GM20431 (cell line): ENCODE measurements around the gene SSUH2.

Source experiments
- in situ Hi-C: fragments of 300-500 bp; cut with MseI, MboI; formaldehyde crosslinking; loops from one replicate; pipeline ENCODE4 v1.15.0; 2020; ENCODE audit warnings: low sequenced_read_pairs; ENCODE audit not compliant: unreplicated experiment

Gene SSUH2

GRCh38 chr3:8622873-8623691 is 21.5 kb downstream of the SSUH2 start:
- in situ Hi-C loops: loop anchor here (10.0 kb wide), 1 partner anchor 178 kb away; no protein-coding TSS in a partner anchor

DNA sequence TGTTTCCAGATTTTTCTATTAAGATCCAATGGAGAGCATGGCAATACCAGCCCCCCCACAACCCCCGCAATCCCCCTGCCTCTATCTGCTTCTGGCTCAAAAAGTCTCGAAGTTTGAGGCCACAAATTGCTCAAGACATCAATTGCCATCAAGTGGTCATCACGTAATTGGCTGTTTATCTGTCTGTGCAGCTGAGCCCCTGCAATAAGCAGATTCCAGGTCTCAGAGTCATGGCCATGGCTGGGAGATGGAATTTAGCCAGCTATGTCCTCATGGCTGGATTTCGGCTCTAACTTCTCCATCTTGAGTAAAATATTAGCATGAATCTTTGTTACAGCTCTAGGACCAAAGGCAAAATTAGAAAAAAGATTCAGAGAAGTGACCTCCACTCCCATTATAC is 22.7 kb downstream of the SSUH2 start:
- in situ Hi-C loops: loop anchor here (10.0 kb wide), 1 partner anchor 177 kb away; no protein-coding TSS in a partner anchor

GRCh38 chr3:8621141-8621540 is 23.5 kb downstream of the SSUH2 start:
- in situ Hi-C loops: loop anchor here (10.0 kb wide), 1 partner anchor 176 kb away; no protein-coding TSS in a partner anchor

- in situ Hi-C loops: no loop called here
These were observed 25.1 kb downstream of the SSUH2 start for GRCh38 chr3:8619548-8619947.

GRCh38 chr3:8618950-8619349 is 25.6 kb downstream of the SSUH2 start:
- in situ Hi-C loops: no loop called here

DNA sequence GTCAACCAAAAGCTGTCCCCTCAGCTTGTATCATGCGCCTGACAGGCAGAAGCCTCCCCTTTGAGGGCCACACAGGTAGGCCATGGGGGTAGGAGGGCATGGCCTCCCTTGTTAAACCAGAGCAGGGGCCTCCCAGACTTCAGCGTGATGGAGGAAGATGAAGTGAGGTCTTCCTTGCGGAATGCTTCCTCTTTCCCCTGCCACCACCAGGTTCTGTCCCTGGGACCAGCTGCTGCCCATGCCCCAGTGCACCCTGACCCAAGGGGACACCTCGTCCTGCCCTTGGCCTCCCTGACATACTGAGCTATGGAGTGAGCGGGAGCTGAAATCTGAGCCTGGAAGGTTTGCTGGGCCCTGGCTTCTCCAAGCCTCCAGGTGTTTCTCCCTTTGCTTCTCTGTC is 26.7 kb downstream of the SSUH2 start:
- in situ Hi-C loops: no loop called here

- in situ Hi-C loops: no loop called here
These were observed 33.6 kb downstream of the SSUH2 start for GRCh38 chr3:8610951-8611350.

DNA sequence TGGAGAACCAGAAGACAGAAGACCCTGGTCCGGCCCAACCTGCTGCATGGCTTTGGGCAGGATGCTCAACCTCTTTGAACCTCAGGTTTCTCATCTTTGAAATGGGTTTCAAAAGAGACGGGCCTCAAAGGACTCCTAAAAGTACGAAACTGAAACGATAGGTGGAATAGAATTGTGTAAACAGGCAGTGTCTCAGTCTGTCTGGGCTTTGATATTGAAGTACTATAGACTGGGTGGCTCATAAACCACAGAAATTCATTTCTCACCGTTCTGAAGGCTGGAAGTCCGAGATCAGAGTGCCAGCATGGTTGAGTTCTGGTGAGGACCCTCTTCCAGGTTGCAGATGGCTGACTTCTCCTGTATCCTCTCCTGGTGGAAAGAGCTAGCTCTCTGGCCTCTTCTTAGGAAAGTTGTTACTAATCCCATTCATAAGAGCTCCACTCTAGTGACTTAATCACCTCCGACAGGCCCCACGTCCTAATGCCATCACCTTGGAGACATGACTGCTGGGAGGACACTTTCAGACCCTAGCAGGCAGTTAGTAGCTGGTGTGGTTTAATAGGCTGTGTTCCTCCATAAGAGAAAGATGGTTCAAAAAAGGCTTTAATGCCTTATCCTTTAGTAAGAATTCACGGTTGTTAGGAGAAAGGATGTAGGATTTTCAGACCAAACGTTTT is 35.7 kb downstream of the SSUH2 start:
- in situ Hi-C loops: no loop called here

DNA sequence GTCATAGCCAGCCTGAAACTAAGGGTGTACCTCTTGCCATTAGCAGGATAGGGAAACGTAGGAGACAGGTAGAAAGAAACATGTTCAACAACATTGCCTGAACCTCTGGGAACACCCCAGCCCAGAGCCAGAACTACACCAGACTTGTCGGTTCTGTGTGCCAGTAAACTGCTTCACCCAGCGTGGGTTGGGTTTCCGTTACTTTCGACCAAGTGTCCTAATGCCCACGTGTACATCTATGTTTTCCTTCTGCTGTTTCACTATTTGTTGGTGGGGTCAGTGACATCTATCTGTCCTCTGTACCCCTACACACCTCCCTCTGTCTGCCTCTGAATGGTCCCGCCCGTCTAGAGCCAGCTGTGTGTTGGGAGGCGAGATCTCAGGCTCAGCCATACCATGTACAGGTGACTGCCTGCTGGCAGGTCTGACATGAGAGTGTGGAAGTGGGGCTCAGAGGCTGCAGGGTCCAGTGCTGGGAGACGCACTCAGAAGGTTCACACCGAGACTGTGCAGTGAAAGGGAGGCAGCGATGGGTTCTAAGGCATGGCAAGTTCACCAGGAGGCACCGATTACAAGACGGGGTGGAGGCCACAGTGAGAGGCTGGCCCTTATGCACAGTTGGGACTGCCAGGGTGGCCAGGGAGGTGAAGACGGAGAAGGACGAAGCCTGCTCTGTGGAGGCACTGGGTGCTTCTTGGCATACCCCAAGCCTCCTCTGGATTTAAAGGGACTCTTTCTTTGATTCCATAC is 36.4 kb downstream of the SSUH2 start:
- in situ Hi-C loops: no loop called here

DNA sequence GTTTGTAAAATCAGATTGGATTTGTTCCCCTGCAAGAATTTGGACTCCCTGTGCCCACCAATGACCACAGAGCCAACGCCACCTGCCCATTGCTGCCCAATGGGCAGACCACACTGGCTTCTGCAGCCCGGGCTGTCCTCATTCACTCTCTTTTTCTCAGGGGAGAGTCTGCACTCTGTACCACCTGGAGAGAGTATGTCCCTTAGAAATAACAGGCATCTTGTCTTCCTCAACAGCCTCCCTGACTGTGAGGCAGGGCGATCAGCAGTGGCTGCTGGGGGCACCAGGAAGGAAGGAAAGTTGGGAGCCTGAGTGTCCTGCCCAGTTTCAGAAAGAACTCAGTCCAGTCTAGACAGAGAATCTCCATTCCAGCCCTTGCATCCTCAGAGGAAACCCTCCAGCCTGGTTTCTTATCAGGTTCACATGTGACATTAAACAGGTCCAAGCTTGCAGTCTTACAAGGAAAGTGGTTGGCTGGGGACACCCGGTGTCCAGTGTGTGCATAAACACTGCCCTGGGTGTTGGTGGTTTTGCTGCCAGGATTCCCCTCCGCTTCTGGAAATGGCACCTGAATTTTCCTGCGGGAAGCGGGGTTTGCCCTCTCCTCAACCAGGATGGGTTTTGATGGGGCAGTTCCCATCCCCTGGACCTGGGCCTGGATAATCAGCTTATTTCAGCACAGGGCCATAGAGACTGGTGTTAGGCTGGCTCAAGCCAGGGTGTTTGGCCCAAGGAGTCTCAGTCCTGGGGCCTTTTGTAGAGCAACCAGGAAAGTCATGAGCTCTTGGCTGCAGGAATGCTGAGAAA is 37.2 kb downstream of the SSUH2 start:
- in situ Hi-C loops: no loop called here

DNA sequence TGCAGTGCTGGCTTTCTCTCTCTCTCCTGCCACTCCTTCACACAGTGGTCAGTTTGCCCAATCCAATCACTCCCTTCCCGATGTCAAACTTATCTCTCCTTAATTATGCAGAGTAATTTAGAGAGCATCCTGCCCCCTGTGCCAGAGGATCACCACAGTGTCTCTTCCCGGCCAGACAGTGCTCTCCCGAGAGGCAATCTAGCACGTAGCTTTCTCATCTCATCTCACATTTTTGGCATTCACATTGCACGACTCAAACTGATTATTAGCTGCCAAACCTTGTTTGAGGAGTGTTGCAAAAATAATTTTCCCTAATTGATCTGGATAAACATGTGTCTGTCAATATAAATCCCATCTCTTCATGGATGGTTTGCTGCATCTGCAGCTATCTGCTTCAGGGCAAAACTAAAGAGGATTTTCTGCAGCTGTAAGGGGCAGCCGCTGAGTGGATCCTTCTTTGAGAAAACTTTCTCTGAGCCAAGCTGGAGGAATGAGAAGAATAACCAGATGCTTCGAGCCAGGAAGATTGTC is 37.8 kb downstream of the SSUH2 start:
- in situ Hi-C loops: no loop called here

DNA sequence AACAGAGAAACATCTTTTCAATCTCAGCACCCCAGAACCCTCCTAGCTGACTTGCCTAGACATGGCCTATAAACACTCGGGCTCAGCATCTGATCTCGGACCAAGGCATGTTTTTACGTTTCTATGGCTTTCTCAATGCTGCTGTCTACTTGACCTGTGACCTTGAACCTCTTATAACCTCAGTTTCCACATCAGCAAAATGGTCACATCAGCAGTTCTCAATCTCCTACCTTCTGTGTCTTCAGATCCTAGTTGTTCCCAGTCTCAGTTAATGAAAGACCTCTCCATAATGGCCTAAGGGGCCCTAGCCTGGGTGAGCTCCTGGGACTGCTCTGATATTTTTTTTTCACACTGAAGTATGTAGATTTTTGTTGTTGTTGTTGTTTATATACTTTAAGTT is 39.6 kb downstream of the SSUH2 start:
- in situ Hi-C loops: no loop called here

GRCh38 chr3:8604006-8604405 is 40.6 kb downstream of the SSUH2 start:
- in situ Hi-C loops: no loop called here

DNA sequence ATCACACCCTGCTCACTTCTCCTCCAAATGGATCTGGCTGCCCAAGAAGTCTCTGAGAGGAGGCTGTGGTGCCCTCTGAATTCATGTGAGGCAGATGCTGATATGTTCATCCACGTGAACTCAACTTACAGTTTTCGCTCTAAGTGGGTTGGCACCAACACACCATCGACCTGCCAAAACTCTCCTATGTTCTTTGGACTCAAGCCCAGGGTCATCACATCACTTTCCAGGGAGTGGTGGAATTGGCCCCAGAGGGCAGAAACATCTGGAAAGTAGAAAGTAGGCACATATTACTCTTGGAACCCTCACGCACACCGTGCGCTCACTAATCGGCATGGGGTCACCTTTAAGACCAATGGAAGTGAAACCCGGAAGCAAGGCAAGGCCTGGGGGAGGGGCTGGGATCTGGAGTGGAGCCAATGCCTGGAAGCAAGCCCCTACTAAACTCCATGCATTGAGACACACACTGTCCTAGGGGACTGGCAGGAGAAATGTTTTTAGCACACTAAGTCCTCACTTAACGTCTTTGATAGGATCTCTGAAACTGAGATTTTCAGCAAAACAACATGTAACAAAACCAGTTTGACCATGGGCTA is 41.4 kb downstream of the SSUH2 start:
- in situ Hi-C loops: no loop called here

DNA sequence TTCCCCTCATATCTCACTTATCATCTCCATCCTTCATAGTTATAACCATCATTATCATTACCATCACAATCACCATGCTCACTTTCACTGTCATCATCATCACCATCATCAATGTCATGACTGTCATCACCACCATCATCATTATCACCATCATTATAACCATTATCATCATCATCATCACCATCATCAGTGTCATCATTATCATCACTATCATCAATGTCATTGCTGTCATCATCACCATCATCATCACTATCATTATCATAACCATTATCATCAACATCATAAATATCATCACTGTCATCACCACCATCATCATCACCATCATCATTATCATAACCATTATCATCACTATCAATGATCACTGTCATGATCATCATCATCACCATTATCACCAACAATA is 44.1 kb downstream of the SSUH2 start:
- in situ Hi-C loops: no loop called here

- in situ Hi-C loops: no loop called here
These were observed 45.5 kb downstream of the SSUH2 start for GRCh38 chr3:8599146-8599545.

DNA sequence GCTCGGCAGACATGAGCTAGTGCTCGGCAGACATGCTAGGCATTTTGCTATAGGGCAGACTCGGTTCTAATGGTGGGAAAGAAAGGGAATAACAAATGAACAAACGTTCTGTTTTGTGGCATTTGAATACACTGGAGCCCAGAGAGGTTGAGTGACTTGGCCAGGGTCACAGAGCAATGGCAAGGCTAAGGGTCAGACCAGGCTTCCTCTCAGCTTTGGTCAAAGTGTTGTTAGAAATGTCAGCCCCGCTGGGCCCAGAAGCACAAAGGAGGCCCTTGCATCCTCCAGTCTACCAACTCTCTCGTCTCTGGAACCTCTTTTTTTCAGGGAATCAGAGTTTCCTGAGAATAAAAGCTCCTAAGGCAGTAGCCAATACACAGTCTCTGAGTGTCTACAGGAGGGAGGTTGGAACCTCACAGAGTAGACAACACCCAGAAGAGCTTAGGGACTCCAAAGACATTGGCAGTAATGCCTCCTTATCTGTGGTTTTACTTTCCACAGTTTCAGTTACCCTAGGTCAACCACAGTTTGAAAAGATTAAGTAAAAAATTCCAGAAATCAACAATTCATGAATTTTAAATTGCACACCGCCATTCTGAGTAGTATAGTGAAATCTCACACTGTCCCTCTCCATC is 47.3 kb downstream of the SSUH2 start:
- in situ Hi-C loops: no loop called here

GRCh38 chr3:8596321-8597218 is 48.0 kb downstream of the SSUH2 start:
- in situ Hi-C loops: no loop called here
